T-helper 17 cell (primary cell): ENCODE results near the gene SLC26A8. TPM values are rescaled to one million over a fixed set of nuclear protein-coding genes. Genes with fewer than 3 reads are reported as not detected.

Source experiments
- ATAC-seq: fragments of 150-1000 bp; cut with Tn5 transposase; 2 replicates; pipeline ENCODE4 v1.10.0; 2021; ENCODE audit warnings: mild to moderate bottlenecking, moderate library complexity
- DNase-seq, 3 donors: peaks; one replicate each; pipeline versions ENCODE4 v3.0.0 to v3.0.0-alpha.2; 2020 to 2021
- H3K9me3 ChIP-seq: one replicate; pipeline ENCODE4 v1.7.0; 2013; ENCODE audit warnings: low read length, mild to moderate bottlenecking; ENCODE audit not compliant: control insufficient read depth, poor library complexity, severe bottlenecking
- H3K27ac Mint-ChIP-seq: one replicate; pipeline ENCODE4 v1.8.0; 2022; ENCODE audit warnings: mild to moderate bottlenecking, moderate library complexity, mixed read lengths
- H3K27me3 Mint-ChIP-seq: one replicate; pipeline ENCODE4 v1.8.0; 2022; ENCODE audit warnings: mixed read lengths
- H3K36me3 Mint-ChIP-seq: one replicate; pipeline ENCODE4 v1.8.0; 2022; ENCODE audit warnings: low read depth, mixed read lengths
- H3K4me1 Mint-ChIP-seq: one replicate; pipeline ENCODE4 v1.8.0; 2022; ENCODE audit warnings: mild to moderate bottlenecking, mixed read lengths
- H3K4me3 Mint-ChIP-seq: one replicate; pipeline ENCODE4 v1.8.0; 2022; ENCODE audit warnings: mild to moderate bottlenecking, moderate library complexity, mixed read lengths
- total RNA-seq, 4 donors: library from RNA in 2 of 4; stranded (reverse) in 2 of 4; gene quantifications; one replicate each; pipeline ENCODE4 v1.2.3 and lab custom pipeline; 2022 to 2026

SLC26A8 gene
- total RNA-seq, 2 donors from 2014 or later, result 0.37 TPM; not detected in 1

GRCh38 chr6:35972471-35973367, 51.7 kb downstream of the SLC26A8 start:
- Mint-ChIP-seq H3K27me3 (no peaks in the 10 kb centered on the region), H3K4me3 (no peak overlapping the region), H3K36me3 (no peaks in the 10 kb centered on the region), H3K4me1 (peaks cover 5% of the 10 kb centered on the region), H3K27ac (no peak overlapping the region)
- no peaks in the 10 kb centered on the region for H3K9me3 ChIP-seq
- no peak for ATAC-seq
- DNase-seq, result no peak

DNA sequence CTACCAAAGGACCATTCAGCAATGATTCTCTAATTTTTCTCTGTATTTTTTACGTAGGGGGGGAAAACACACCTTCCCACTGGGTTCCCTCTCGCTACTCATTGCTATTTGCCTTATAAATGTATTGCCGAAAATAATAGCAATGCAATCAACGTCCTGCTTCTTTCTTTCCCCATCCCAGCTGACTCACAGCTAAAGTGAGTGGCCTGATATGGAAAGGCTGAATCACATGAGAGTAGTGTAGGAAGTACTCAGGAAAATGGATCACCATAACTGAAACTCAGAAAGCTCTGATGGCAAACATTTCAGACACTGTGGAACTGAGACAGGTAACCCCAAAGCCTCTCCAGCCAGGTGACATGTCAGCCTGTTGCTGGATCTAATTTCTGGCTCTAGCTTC, 54.3 kb downstream of the SLC26A8 start:
- no peak for ATAC-seq
- DNase-seq, result no peak
- H3K9me3 ChIP-seq, result no peaks in the 10 kb centered on the region
- no peak overlapping the region for H3K27ac Mint-ChIP-seq
- no peaks in the 10 kb centered on the region for H3K27me3 Mint-ChIP-seq
- peaks cover 5% of the 10 kb centered on the region for H3K4me1 Mint-ChIP-seq
- H3K36me3 Mint-ChIP-seq, result no peaks in the 10 kb centered on the region
- H3K4me3 Mint-ChIP-seq, result no peak overlapping the region

- H3K9me3 ChIP-seq, result no peaks in the 10 kb centered on the region
- ATAC-seq (no peak), DNase-seq (no peak)
- Mint-ChIP-seq H3K27me3 (no peaks in the 10 kb centered on the region), H3K27ac (no peak overlapping the region), H3K36me3 (no peaks in the 10 kb centered on the region), H3K4me1 (peaks cover 5% of the 10 kb centered on the region), H3K4me3 (no peak overlapping the region)
Measured at GRCh38 chr6:35969646-35970045, 54.8 kb downstream of the SLC26A8 start.

DNA sequence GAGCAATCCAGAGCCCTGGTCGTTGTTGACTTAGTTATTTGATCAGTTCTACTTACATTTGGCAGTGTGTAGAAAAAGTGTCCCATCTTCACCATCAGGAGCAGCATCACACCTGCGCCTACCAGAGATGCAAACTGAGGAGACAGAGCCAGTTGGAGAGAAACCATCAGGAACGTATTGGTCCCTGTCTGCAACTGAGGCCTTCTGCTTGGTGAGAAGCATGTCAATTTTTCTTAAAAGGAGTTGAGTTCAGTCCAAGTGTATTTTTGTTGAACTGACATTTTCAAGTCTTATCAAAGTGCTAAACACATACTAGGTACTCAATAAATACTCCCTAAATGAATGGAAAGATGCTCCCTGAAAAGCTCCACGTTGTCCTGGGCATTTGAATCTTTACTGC, 55.6 kb downstream of the SLC26A8 start:
- H3K9me3 ChIP-seq, result no peaks in the 10 kb centered on the region
- Mint-ChIP-seq H3K4me1 (peaks cover 4% of the 10 kb centered on the region), H3K36me3 (no peaks in the 10 kb centered on the region), H3K27ac (no peak overlapping the region), H3K27me3 (no peaks in the 10 kb centered on the region), H3K4me3 (no peak overlapping the region)
- DNase-seq (no peak), ATAC-seq (no peak)

DNA sequence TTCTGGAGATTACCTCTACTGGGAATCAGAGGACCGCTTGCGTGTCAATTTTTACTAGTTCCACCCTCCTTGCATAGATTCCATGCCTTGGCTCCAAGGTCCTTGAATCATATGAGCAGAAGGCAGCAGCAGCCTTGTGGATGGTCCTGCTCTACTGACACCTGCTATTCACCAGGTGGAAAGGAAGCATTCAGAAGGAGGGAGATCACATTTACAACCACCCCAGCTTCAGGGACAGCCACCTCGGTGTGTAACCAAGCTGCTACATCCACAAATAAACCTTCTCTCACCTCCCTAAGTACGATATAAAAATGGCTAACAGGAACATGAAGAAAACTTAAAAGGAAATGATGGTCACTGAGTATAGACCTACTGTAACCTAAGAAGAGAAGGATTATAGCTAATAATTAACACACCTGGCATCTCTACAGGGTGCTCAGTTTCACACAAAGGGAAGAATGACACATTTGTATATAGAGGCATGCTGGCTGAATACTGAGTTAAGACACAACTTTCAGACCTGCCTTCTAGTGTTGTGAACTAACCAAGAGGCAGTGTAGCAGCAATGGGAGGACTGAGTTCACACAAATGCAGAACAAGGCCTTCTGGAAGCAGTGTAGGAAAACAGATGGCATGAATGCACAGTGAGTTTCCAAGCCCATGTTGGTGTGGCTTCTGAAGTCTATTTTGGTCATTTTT, 57.2 kb downstream of the SLC26A8 start:
- Mint-ChIP-seq H3K27me3 (peaks cover 8% of the 10 kb centered on the region), H3K4me3 (no peak overlapping the region), H3K27ac (no peak overlapping the region), H3K36me3 (no peaks in the 10 kb centered on the region), H3K4me1 (no peaks in the 10 kb centered on the region)
- no peaks in the 10 kb centered on the region for H3K9me3 ChIP-seq
- DNase-seq (no peak), ATAC-seq (no peak)

DNA sequence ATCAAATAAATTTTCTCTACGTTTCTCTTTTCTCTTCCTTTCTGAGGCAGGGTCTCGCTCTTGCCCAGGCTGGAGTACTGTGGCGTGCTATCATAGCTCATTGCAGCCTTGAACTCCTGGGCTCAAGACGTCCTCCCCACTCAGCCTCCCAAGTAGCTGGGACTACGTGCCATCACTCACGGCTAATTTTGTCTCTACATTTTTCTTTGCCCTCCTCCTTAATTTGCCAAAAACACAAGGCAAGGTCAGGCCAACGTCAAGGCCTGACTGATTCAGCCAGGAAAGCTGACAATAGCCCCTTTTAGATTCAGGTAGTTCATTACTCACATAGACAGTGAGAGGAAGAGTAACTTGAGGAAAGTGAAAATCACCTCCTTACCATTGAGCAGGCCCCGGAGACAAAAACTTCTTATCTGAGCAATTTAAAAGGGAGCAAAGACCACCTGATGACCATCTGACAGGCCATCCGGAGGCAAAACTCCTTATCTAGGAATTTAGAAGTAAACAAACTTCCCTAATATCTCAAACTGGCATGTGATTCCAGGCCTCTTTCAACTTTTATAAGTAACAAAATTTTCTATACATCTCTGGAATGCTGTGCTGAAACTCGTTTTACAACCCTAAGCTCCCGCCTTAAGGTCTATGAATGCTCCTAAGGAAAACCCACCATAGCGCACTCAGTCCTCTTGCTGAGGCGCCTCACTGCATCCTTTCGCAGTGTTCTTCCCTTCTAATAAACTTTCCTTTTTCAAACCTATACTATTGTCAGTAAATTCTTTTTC, 61.5 kb downstream of the SLC26A8 start:
- H3K4me1 Mint-ChIP-seq, result no peaks in the 10 kb centered on the region
- DNase-seq, result no peak
- H3K4me3 Mint-ChIP-seq, result no peak overlapping the region
- no peaks in the 10 kb centered on the region for H3K9me3 ChIP-seq
- ATAC-seq, result no peak
- H3K27ac Mint-ChIP-seq, result no peak overlapping the region
- peaks cover 4% of the 10 kb centered on the region for H3K36me3 Mint-ChIP-seq
- peaks cover 45% of the 10 kb centered on the region for H3K27me3 Mint-ChIP-seq

GRCh38 chr6:35960187-35960586, 64.3 kb downstream of the SLC26A8 start:
- H3K9me3 ChIP-seq, result no peaks in the 10 kb centered on the region
- H3K27ac Mint-ChIP-seq, result no peak overlapping the region
- peaks cover 6% of the 10 kb centered on the region for H3K36me3 Mint-ChIP-seq
- no peak overlapping the region for H3K4me3 Mint-ChIP-seq
- H3K4me1 Mint-ChIP-seq, result no peaks in the 10 kb centered on the region
- peaks cover 47% of the 10 kb centered on the region for H3K27me3 Mint-ChIP-seq
- ATAC-seq, result no peak
- no peak for DNase-seq

DNA sequence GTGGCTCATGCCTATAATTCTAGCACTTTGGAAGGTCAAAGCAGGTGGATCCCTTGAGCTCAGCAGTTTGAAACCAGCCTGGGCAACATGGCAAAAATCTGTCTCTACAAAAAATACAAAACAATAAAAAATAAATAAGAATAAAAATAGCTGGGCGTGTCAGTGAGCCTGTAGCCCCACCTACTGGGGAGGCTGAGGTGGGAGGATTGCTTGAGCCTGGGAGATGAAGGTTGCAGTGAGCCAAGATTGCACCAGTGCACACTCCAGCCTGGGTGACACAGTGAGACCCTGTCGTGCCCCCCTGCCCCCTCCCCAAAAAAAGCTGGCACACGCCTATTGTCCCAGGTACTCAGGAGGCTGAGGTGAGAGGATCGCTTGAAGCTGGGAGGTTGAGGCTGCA, 68.5 kb downstream of the SLC26A8 start:
- no peak overlapping the region for H3K4me3 Mint-ChIP-seq
- DNase-seq (no peak), ATAC-seq (no peak)
- no peaks in the 10 kb centered on the region for H3K9me3 ChIP-seq
- H3K4me1 Mint-ChIP-seq, result no peaks in the 10 kb centered on the region
- no peak overlapping the region for H3K27ac Mint-ChIP-seq
- peaks cover 37% of the 10 kb centered on the region for H3K27me3 Mint-ChIP-seq
- H3K36me3 Mint-ChIP-seq, result peaks cover 6% of the 10 kb centered on the region

DNA sequence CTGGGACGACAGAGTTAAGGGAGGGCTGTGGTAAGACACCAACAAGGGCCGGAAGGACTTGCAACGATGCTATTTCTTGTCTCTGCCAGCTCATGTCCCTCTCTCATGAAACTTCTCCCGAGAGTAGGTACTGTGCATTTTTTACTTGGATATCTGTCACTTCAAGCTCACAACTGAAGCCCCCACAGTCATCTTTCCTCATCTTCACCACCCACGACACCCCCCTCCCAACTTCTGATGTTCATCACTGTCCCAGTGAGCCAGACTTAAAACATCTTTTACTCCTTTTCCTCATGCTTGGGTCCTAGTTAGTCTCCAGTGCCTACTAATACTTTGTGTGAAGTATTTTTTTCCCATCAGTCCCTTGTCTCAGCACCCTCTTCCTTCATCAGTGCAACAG, 68.9 kb downstream of the SLC26A8 start:
- Mint-ChIP-seq H3K27ac (no peak overlapping the region), H3K4me1 (no peaks in the 10 kb centered on the region), H3K27me3 (peaks cover 34% of the 10 kb centered on the region)

DNA sequence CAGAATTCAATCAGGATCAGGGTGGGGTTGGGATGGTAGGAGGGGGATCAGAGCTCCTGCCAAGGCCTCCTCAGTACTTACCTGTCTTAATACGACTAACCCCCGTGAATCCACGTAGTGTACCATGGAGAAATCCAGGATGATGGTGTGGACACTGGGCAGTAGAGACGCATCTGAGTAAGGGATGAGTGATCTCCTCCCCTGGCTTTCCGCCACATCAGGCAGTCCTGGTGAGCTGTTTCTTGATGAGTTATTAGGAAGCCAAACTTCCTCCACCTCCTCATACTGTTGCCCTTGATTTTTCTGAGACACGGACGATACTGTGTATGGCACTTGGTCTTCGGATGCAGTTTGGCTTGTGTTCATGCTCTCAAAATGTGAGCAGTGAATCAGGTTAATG, 69.4 kb downstream of the SLC26A8 start:
- DNase-seq (no peak), ATAC-seq (no peak)
- Mint-ChIP-seq H3K4me3 (no peak overlapping the region), H3K27ac (no peak overlapping the region), H3K36me3 (peaks cover 4% of the 10 kb centered on the region), H3K27me3 (peaks cover 31% of the 10 kb centered on the region), H3K4me1 (no peaks in the 10 kb centered on the region)
- no peaks in the 10 kb centered on the region for H3K9me3 ChIP-seq

More for the DNA sequence above, 68.9 kb downstream of the SLC26A8 start:
- ATAC-seq, result no peak
- no peaks in the 10 kb centered on the region for H3K9me3 ChIP-seq
- H3K36me3 Mint-ChIP-seq, result peaks cover 6% of the 10 kb centered on the region
- H3K4me3 Mint-ChIP-seq, result no peak overlapping the region
- no peak for DNase-seq

- H3K4me3 Mint-ChIP-seq, result no peak overlapping the region
- peaks cover 26% of the 10 kb centered on the region for H3K27me3 Mint-ChIP-seq
- no peaks in the 10 kb centered on the region for H3K9me3 ChIP-seq
- H3K36me3 Mint-ChIP-seq, result peaks cover 2% of the 10 kb centered on the region
- no peaks in the 10 kb centered on the region for H3K4me1 Mint-ChIP-seq
- H3K27ac Mint-ChIP-seq, result no peak overlapping the region
- DNase-seq, result no peak
- no peak for ATAC-seq
Measured at GRCh38 chr6:35954333-35954732, 70.1 kb downstream of the SLC26A8 start.

GRCh38 chr6:35948725-35949124, 75.7 kb downstream of the SLC26A8 start:
- no peaks in the 10 kb centered on the region for H3K4me1 Mint-ChIP-seq
- no peak for DNase-seq
- H3K9me3 ChIP-seq, result no peaks in the 10 kb centered on the region
- H3K36me3 Mint-ChIP-seq, result no peaks in the 10 kb centered on the region
- no peak overlapping the region for H3K27ac Mint-ChIP-seq
- no peak for ATAC-seq
- no peak overlapping the region for H3K4me3 Mint-ChIP-seq
- peaks cover 7% of the 10 kb centered on the region for H3K27me3 Mint-ChIP-seq

- Mint-ChIP-seq H3K4me1 (no peaks in the 10 kb centered on the region), H3K27ac (no peak overlapping the region), H3K4me3 (no peak overlapping the region), H3K36me3 (peaks cover 2% of the 10 kb centered on the region), H3K27me3 (peaks cover 4% of the 10 kb centered on the region)
- no peak for DNase-seq
- ATAC-seq, result no peak
- H3K9me3 ChIP-seq, result no peaks in the 10 kb centered on the region
Measured at GRCh38 chr6:35945650-35946025, 78.8 kb downstream of the SLC26A8 start.
